Anterior cingulate cortex (tissue), 58 donors: ENCODE measurements around the gene USP44.

Source experiments
- DNase-seq, 58 donors: peaks; one replicate each; lab custom pipeline; 2025; lab: John Stamatoyannopoulos, UW

The USP44 gene

DNA sequence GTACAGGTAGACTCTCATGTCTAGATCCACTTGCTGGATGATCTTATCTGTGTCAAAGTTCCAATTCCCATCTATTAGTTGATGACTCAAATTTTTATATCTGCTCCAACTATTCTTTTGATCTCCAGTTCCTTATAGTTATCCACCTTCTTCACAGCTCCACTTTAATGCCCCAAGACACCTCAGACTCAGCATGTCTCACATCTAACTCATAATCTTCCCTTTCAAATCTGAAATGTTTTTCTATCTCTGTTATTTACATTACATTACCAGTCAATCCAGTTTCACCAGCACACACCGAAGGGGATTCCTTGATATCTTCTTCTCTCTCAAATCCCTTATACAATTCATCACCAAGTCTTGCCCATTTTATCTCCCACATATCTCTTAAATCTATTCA lies 81.0 kb downstream of the USP44 start:
- DNase-seq = no peak
